AG04450 (cell line): Measurements from ENCODE around the gene GFPT2. TPM values are rescaled to one million over a fixed set of nuclear protein-coding genes. Genes with fewer than 3 reads are reported as not detected.

Experiments
- CTCF ChIA-PET: fragments of 300-600, 350-600 bp; formaldehyde crosslinking; extraction: SDS; loops from one replicate; lab custom pipeline; 2022; ENCODE audit warnings: antibody characterized with exemption, inconsistent platforms; lab: Charles Lee
- POLR2A ChIA-PET: fragments of 350-600 bp; formaldehyde crosslinking; extraction: SDS; loops from one replicate; lab custom pipeline; 2021; ENCODE audit warnings: antibody characterized with exemption, inconsistent platforms; lab: Yijun Ruan, JAX
- DNase-seq: peaks from one replicate; pipeline ENCODE4 v3.0.0-alpha.2; 2011; ENCODE audit warnings: low read depth, low spot score
- H3K27ac ChIP-seq: one replicate; pipeline ENCODE4 v1.5.1; 2012; ENCODE audit warnings: low read depth, low read length, control low read depth
- H3K27me3 ChIP-seq: one replicate; pipeline ENCODE4 v1.6.0; 2012; ENCODE audit warnings: low read length; ENCODE audit not compliant: control insufficient read depth, insufficient read depth
- H3K4me3 ChIP-seq: 2 replicates; pipeline ENCODE4 v1.5.1; 2011; ENCODE audit warnings: mild to moderate bottlenecking, low read depth, low read length, control low read depth
- H3K9me3 ChIP-seq: 2 replicates; pipeline ENCODE4 v1.5.1; 2012; ENCODE audit warnings: low read length; ENCODE audit not compliant: control insufficient read depth, insufficient read depth
- CTCF ChIP-seq: IDR thresholded peaks from 2 replicates; pipeline ENCODE4 v1.5.1; 2011; ENCODE audit warnings: low read depth, low read length, control low read depth, inconsistent platforms
- polyA plus RNA-seq: library from polyadenylated mRNA; depleted of rRNA; stranded (reverse); fragments of >200 nt; gene quantifications from 2 replicates; pipeline ENCODE4 v1.2.3, GENCODE V29; 2011

GFPT2 gene
- polyA plus RNA-seq, 1 experiment, result 15.1 TPM

GRCh38 chr5:180378438-180379344 is 25.6 kb upstream of the GFPT2 start:
- H3K9me3 ChIP-seq, result no peaks in the 10 kb centered on the region; the same call in 1 of the 2 replicates
- ChIA-PET POLR2A (no interaction called here), CTCF (interaction anchor here (2.2 kb wide), 1 partner anchor 92 kb away, joined by 5 read pairs; no protein-coding TSS in a partner anchor)
- peaks cover 8% of the 10 kb centered on the region for H3K27me3 ChIP-seq
- no peak overlapping the region for H3K27ac ChIP-seq
- no peak for TF ChIP-seq CTCF
- H3K4me3 ChIP-seq, result no peak overlapping the region
- DNase-seq, result no peak

GRCh38 chr5:180377556-180378197 is 24.5 kb upstream of the GFPT2 start:
- Histone ChIP-seq H3K27ac (no peak overlapping the region), H3K4me3 (no peak overlapping the region), H3K27me3 (peaks cover 8% of the 10 kb centered on the region), H3K9me3 (no peaks in the 10 kb centered on the region; the same call in 1 of the 2 replicates)
- ChIA-PET POLR2A (no interaction called here), CTCF (interaction anchor here (2.2 kb wide), 1 partner anchor 93 kb away, joined by 5 read pairs; no protein-coding TSS in a partner anchor)
- DNase-seq, result no peak
- no peak for TF ChIP-seq CTCF

GRCh38 chr5:180376511-180376910 is 23.4 kb upstream of the GFPT2 start:
- no peaks in the 10 kb centered on the region; the same call in 1 of the 2 replicates for H3K9me3 ChIP-seq
- no peak for TF ChIP-seq CTCF
- H3K4me3 ChIP-seq, result no peak overlapping the region
- peaks cover 8% of the 10 kb centered on the region for H3K27me3 ChIP-seq
- POLR2A ChIA-PET, result no interaction called here
- no peak overlapping the region for H3K27ac ChIP-seq
- no peak for DNase-seq
- CTCF ChIA-PET, result interaction anchor here (0.7 kb wide), 1 partner anchor 47 kb away, joined by 4 read pairs; no protein-coding TSS in a partner anchor

DNA sequence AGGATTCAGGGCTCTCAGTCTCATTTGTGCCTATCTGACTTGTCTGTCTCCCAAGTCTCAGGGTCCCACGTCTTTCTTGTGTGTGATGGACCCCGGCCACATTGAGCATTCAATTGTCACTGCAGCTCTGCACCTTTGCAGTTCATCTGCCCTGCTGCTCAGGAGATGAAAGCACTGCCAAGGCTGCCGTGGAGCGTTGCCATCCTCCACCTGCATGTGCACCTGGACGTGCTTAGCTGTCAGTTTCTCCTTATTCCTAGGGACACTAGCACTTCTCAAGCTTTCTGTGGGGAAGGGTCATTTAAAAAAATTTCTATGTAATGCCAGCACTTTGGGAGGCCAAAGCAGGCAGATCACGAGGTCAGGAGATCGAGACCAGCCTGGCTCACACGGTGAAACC is 22.8 kb upstream of the GFPT2 start:
- no peak for TF ChIP-seq CTCF
- DNase-seq, result no peak
- no peak overlapping the region for H3K4me3 ChIP-seq
- H3K27ac ChIP-seq, result no peak overlapping the region
- ChIA-PET CTCF (no interaction called here), POLR2A (no interaction called here)
- peaks cover 8% of the 10 kb centered on the region for H3K27me3 ChIP-seq
- no peaks in the 10 kb centered on the region for H3K9me3 ChIP-seq
